B cell (primary cell): Measurements from ENCODE around the gene AOAH.

ENCODE experiments used
- EZH2 ChIP-seq: IDR thresholded peaks from 2 replicates; pipeline ENCODE4 v1.6.1; 2012; ENCODE audit warnings: borderline replicate concordance, low read depth, mild to moderate bottlenecking, moderate library complexity, low read length; ENCODE audit not compliant: insufficient read depth, poor library complexity, severe bottlenecking
- TF ChIP-seq, protein P1 (sequence below): fragments of 200-600 bp; IDR thresholded peaks from one replicate; pipeline ENCODE4 v1.8.0; 2022; ENCODE audit warnings: antibody characterized with exemption, mild to moderate bottlenecking

DNA sequence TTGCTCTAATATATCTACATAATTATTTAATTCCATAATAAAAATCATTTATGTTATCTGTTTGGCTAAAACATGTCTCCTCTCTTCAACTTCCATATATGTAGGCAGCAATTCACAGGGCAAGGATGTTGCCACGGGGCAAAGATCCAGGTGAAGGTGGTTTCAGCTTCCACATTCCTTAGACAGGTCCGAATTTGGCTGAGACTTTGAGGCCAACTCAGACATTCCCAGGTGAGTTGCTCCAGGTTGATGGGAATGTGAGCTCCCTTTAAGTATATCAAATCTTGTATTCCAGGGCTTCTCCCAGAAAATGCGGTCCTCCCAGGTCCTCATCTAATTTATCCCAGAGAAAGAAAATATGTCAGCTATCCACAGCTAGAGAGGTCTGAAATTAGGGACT, 15.1 kb upstream of the AOAH start:
- TF ChIP-seq EZH2 = no peak
- TF ChIP-seq, protein P1, sequence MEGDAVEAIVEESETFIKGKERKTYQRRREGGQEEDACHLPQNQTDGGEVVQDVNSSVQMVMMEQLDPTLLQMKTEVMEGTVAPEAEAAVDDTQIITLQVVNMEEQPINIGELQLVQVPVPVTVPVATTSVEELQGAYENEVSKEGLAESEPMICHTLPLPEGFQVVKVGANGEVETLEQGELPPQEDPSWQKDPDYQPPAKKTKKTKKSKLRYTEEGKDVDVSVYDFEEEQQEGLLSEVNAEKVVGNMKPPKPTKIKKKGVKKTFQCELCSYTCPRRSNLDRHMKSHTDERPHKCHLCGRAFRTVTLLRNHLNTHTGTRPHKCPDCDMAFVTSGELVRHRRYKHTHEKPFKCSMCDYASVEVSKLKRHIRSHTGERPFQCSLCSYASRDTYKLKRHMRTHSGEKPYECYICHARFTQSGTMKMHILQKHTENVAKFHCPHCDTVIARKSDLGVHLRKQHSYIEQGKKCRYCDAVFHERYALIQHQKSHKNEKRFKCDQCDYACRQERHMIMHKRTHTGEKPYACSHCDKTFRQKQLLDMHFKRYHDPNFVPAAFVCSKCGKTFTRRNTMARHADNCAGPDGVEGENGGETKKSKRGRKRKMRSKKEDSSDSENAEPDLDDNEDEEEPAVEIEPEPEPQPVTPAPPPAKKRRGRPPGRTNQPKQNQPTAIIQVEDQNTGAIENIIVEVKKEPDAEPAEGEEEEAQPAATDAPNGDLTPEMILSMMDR = no peak
